BE2C (cell line): ENCODE results near the gene CTNNB1.

Source experiments
- DNase-seq: peaks from one replicate; pipeline ENCODE4 v3.0.0-alpha.2; 2020
- H3K27me3 ChIP-seq: fragments of 250-450 bp; sonication (Bioruptor Pico); 2 replicates; pipeline ENCODE4 v1.5.1; 2020; ENCODE audit warnings: mild to moderate bottlenecking
- H3K36me3 ChIP-seq: fragments of 250-450 bp; sonication (Bioruptor Pico); 2 replicates; pipeline ENCODE4 v1.5.1; 2020; ENCODE audit warnings: mild to moderate bottlenecking
- H3K4me1 ChIP-seq: fragments of 250-450 bp; sonication (Bioruptor Pico); 2 replicates; pipeline ENCODE4 v1.5.1; 2020
- H3K4me3 ChIP-seq: 2 replicates; pipeline ENCODE4 v1.5.1; 2011; ENCODE audit warnings: low read depth, low read length
- H3K9me3 ChIP-seq: fragments of 250-450 bp; sonication (Bioruptor Pico); 2 replicates; pipeline ENCODE4 v1.5.1; 2020
- TF ChIP-seq, protein P1 (sequence below): IDR thresholded peaks from 2 replicates; pipeline ENCODE4 v1.5.1; 2012; ENCODE audit warnings: mild to moderate bottlenecking, low read depth, low read length

CTNNB1 gene

GRCh38 chr3:41208507-41209220, 9.4 kb downstream of the CTNNB1 start:
- Histone ChIP-seq H3K4me3 (no peak overlapping the region), H3K4me1 (no peaks in the 10 kb centered on the region), H3K9me3 (no peaks in the 10 kb centered on the region), H3K36me3 (no peaks in the 10 kb centered on the region), H3K27me3 (no peaks in the 10 kb centered on the region)
- TF ChIP-seq, protein P1, sequence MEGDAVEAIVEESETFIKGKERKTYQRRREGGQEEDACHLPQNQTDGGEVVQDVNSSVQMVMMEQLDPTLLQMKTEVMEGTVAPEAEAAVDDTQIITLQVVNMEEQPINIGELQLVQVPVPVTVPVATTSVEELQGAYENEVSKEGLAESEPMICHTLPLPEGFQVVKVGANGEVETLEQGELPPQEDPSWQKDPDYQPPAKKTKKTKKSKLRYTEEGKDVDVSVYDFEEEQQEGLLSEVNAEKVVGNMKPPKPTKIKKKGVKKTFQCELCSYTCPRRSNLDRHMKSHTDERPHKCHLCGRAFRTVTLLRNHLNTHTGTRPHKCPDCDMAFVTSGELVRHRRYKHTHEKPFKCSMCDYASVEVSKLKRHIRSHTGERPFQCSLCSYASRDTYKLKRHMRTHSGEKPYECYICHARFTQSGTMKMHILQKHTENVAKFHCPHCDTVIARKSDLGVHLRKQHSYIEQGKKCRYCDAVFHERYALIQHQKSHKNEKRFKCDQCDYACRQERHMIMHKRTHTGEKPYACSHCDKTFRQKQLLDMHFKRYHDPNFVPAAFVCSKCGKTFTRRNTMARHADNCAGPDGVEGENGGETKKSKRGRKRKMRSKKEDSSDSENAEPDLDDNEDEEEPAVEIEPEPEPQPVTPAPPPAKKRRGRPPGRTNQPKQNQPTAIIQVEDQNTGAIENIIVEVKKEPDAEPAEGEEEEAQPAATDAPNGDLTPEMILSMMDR = no peak
- no peak for DNase-seq

DNA sequence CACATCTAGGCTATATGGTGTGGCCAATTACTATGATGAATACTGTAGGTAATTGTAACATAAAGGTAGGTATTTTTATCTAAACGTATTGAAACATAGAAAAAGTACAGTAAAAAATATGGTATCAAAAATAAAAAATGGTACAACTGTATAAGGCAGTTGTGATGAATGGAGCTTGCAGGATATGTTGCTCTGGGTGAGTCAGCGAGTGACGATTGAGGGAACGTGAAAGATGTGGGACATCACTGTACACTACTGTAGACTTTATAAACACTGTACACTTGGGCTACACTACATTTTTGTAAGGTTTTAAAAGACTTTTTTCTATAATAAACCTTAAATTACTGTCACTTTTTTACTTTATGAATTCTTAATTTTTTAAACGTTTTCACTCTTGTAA, 10.3 kb downstream of the CTNNB1 start:
- no peaks in the 10 kb centered on the region for H3K9me3 ChIP-seq
- DNase-seq = no peak
- no peak overlapping the region for H3K4me3 ChIP-seq
- no peaks in the 10 kb centered on the region for H3K27me3 ChIP-seq
- H3K36me3 ChIP-seq = no peaks in the 10 kb centered on the region
- TF ChIP-seq, protein P1 = no peak
- no peaks in the 10 kb centered on the region for H3K4me1 ChIP-seq

DNA sequence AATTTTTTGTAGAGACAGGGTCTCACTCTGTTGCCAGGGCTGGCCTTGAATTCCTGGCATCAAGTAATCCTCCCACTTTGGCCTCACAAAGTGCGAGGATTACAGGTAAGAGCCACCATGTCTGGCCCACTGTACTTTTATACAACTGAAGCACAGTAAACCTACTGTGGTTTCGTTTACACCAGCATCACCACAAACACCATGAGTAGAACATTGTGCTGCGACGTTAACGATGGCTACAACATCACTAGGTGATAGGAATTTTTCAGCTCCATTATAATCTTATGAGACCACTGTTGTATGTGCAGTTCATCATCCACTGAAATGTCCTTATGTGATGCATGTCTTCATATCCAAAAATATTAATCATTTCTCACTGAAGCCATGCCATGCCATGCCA, 11.7 kb downstream of the CTNNB1 start:
- Histone ChIP-seq H3K4me1 (peaks cover 2% of the 10 kb centered on the region; the same call in 1 of the 2 replicates), H3K9me3 (no peaks in the 10 kb centered on the region), H3K4me3 (no peak overlapping the region), H3K27me3 (no peaks in the 10 kb centered on the region), H3K36me3 (no peaks in the 10 kb centered on the region)
- TF ChIP-seq, protein P1 = no peak
- no peak for DNase-seq

GRCh38 chr3:41212088-41212487, 12.8 kb downstream of the CTNNB1 start:
- TF ChIP-seq, protein P1 = no peak
- no peak overlapping the region for H3K4me3 ChIP-seq
- peaks cover 3% of the 10 kb centered on the region; the same call in 1 of the 2 replicates for H3K4me1 ChIP-seq
- H3K27me3 ChIP-seq = no peaks in the 10 kb centered on the region
- no peaks in the 10 kb centered on the region for H3K36me3 ChIP-seq
- DNase-seq = no peak
- H3K9me3 ChIP-seq = no peaks in the 10 kb centered on the region

DNA sequence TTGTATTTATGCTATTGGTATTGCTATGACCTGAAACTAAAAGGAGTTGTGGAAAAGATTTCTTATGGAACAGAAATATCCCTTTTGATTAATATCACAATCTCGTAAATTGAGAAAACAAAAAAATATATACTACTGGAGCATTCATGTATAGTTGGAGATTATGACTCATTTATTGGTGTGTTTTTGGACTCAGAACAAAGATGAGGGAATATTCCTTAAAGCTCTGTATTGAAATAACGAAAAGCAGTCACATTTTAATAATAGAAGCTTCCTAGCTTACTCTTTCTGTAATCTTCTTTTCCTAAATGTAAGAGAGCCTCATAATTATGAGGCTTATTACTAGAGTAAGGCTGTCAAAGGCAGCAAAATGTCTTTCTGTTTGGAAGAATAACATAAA, 14.3 kb downstream of the CTNNB1 start:
- H3K4me3 ChIP-seq = no peak overlapping the region
- H3K27me3 ChIP-seq = no peaks in the 10 kb centered on the region
- H3K9me3 ChIP-seq = no peaks in the 10 kb centered on the region
- DNase-seq = no peak
- TF ChIP-seq, protein P1 = no peak
- H3K4me1 ChIP-seq = peaks cover 3% of the 10 kb centered on the region; the same call in 1 of the 2 replicates
- H3K36me3 ChIP-seq = no peaks in the 10 kb centered on the region

- TF ChIP-seq, protein P1 = no peak
- no peak for DNase-seq
- no peak overlapping the region for H3K4me3 ChIP-seq
- H3K36me3 ChIP-seq = no peaks in the 10 kb centered on the region
- H3K4me1 ChIP-seq = peaks cover 3% of the 10 kb centered on the region; the same call in 1 of the 2 replicates
- H3K9me3 ChIP-seq = no peaks in the 10 kb centered on the region
- H3K27me3 ChIP-seq = no peaks in the 10 kb centered on the region
Observed at GRCh38 chr3:41216422-41216821, 17.1 kb downstream of the CTNNB1 start.
